HG02970 (cell line): ENCODE data around the gene CLDN8.

Source experiments
- ATAC-seq: cut with Tn5 transposase; IDR thresholded peaks from one replicate; pipeline ENCODE4 v1.9.1; 2021; ENCODE audit warnings: mild to moderate bottlenecking, moderate library complexity, moderate number of reproducible peaks; ENCODE audit not compliant: unreplicated experiment, low FRiP score

The CLDN8 gene

DNA sequence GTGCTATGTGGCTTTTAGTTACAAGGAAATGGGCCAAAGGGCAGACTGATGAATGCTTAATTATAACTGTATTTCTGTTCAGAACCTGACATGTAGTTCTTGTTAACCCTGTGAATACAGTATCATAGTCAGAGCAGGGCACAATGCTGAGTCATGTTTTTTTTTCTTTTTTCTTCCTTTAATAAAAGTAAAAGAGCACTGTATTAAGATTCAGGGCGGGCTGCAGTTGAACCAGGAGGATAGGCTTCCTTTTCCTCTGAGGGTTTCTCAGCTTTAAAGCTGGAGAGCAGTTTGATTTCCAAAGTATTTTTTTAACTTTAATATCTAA lies 8.7 kb downstream of the CLDN8 start:
- ATAC-seq: no peak

- no peak for ATAC-seq
These were observed 9.2 kb downstream of the CLDN8 start for GRCh38 chr21:30206551-30207251.

DNA sequence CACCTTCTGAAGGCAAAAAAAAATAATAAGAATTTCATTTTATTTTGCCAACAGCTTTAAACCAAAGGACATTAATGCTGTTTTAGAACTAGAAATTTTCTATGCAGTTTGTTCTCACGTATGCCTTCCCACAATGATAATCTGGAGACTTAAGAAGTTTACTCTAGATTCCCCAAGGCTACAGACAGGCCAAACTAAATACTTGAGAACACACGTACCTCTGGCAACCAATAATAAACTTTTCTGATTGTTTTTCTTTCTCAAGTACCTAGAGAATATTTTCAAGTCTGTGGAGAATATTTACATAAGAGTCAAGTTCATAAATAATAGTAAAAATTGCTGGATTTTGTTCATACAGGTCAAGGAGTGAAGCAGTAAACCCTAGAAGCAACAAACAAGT lies 15.9 kb downstream of the CLDN8 start:
- no peak for ATAC-seq

DNA sequence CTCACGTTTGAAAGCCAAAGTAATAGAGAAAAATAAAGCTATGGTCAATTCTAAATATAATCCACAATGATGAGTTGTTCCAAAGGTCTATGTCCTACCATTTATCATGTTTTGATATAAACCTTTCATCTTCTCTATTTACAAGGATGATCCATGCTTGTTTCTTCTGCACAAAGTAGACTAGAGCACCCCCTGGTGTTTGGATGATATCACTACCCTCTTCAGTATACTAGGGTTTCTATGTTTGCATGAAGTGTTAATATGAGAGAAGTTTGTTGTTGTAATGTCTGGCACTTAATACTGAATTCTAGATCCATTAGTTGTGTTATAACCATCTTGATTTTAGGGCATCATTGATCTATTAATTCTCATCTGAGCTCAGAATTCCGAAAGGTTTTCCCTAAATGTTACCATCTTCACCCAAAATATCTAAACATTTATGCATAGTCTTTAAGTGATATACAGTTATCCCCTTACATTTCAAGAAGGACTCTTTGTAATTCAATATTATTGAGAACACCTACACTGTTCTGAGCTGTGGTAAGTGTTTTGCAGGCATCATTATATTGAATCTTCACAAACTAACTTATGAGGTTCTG lies 21.1 kb downstream of the CLDN8 start:
- no peak for ATAC-seq

DNA sequence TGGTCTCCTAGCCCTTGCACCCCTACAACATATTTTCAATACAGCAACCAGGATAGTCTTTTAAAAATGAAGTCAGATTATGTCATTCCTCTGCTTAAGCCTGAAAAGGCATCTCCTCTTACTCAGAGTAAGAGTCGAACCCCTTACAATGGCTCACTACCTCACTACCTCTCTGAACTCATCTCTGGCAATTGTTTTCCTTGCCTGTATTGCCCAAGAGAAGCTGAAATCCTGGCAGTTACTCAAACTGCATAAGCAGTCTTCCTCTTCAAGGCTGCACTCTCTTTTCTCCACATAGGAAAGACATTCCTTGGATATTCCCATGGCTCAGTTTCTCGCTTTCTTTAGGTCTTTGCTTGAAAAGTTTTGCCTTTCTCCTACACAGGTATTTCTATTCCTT lies 22.7 kb downstream of the CLDN8 start:
- no peak for ATAC-seq

DNA sequence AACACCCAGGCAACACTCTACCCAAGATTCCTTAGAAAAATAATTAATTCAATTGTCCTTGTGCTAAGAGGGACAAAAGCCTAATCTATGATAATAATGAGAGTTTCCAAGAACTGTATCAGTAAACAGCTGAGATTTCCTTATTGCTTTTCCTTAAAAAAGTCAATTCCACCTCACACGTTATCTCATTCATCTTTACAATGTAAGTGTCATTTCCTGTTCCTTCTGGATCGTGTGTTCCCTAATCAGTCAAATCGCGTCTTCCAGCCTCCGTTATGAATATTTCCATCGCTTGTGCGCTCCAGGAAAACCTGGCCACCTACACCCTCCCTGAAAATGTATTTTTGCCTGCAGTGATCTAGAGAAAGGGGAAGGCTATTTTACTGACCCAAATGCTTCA lies 25.3 kb downstream of the CLDN8 start:
- no peak for ATAC-seq

DNA sequence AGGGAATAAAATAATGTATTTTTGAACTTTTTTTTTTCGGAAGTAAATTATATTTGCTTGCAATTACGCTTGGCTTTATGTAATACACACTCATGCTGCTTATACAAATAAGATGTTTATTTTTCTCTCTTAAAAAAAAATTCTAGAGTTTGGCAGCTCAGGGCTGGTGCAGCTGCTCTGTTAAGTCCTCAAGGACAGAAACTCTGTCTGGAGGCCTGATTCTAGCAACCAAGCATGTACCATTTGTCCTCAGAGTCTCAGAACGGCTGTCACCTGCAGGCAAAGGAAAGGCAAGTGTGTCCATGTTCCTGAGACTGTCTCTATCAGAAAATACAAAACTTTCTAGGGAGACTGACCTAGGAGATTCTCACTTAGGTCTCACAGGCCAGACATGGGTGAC lies 26.1 kb downstream of the CLDN8 start:
- ATAC-seq: no peak

DNA sequence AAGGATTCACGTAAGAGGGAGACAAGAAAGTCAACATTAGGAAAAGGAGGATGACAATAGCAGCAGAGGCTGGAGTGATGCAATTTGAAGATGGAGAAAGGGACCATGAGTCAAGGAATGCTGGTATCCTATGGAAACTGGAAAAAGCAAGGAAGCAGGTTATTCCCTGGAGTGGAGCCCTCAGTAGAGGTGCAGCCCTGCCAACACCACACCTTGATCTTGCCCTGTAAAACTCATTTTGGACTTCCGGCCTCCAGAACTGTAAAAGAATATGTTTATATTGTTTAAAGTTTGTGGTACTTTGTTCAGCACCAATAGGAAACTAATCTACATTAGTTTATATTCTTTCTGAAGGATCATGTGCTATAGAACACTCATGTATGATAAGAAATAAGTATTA lies 29.7 kb downstream of the CLDN8 start:
- no peak for ATAC-seq

DNA sequence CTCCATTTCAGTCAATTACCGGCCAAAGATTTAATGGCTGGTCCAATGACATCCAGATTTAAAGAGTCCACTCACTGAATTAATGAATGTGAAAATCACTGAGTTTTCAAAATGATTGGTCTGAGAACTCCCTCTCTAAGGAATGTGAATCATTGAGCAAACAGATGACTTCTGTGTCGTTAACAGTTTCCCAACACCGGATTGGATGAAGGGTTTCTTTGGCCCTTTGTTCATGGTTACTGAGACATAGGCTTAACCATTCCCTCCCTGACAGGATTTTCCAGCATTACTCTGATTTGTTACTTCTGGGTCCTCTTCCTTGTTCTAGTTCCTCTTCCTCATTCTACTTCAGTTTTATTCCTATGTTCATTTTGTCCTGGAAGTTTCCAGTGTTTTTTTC lies 47.8 kb downstream of the CLDN8 start:
- ATAC-seq: no peak

DNA sequence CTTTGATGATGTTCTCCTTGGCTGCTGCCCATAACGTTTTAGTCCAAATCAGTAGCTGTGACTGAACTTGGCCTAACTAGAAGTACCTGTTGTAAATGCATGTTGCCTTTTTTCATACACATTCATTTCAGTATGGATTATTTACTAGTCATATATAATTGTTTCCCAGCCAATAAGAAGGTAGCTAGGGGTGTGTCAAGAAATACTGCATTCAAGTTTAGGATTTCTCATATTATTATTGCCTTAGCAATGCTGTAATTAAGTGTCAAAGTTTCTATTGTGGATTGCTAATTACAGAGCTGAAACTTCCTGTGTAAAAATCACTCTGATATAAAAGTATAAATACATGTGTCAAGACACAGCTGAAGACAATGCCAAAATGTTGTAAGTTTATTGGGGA lies 49.2 kb downstream of the CLDN8 start, which contains the start of gene CLDN17:
CLDN17 (minus strand) TSS at position 101 of the 400 bp plus-strand sequence. CDS start 188 bp downstream, outside the sequence.
- no peak for ATAC-seq

DNA sequence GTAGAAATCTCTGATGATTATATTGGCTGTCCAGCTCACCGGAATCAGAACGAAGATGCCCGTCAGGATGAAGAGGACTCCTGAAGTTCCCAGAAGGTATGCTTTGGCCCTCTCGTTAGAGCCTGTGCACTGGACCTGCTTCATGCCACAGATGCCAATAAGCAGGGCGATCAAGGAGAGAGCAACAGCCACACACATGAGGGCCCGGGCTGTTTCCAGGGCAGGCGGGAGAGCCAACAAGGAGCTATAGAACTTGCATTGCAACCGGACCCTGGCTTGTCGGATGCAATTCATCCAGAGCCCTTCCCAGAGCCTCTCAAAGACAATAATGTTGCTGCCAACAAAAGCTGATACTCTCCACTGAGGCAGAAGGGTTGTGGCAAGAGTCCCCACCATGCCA lies 49.7 kb downstream of the CLDN8 start:
- no peak for ATAC-seq

GRCh38 chr21:30164796-30165195 lies 51.1 kb downstream of the CLDN8 start:
- no peak for ATAC-seq
